Lower lobe of right lung (tissue), 2 donors: ENCODE data around the gene PTGER2. TPM values are rescaled to one million over a fixed set of nuclear protein-coding genes. Genes with fewer than 3 reads are reported as not detected.
A peak's percentile ranks its signal among the peaks of the same experiment; 100 is the strongest.

Experiments used
- ATAC-seq, 2 donors: fragments of 200-7000 bp; cut with Tn5 transposase; one replicate each; pipeline ENCODE4 v1.9.1; 2020 to 2022; ENCODE audit warnings: mild to moderate bottlenecking in 2 of 2, moderate library complexity in 2 of 2
- DNase-seq: peaks from one replicate; pipeline ENCODE4 v3.0.0-alpha.2; 2020
- H3K27ac ChIP-seq: fragments of 200-600 bp; one replicate; pipeline ENCODE4 v1.8.0; 2022
- H3K27me3 ChIP-seq: fragments of 200-600 bp; one replicate; pipeline ENCODE4 v1.8.0; 2022; ENCODE audit warnings: low read depth
- H3K36me3 ChIP-seq: fragments of 200-600 bp; one replicate; pipeline ENCODE4 v1.8.0; 2022; ENCODE audit warnings: mild to moderate bottlenecking
- H3K4me1 ChIP-seq: fragments of 200-600 bp; one replicate; pipeline ENCODE4 v1.8.0; 2022
- H3K4me3 ChIP-seq: fragments of 200-600 bp; one replicate; pipeline ENCODE4 v1.8.0; 2022; ENCODE audit warnings: mild to moderate bottlenecking
- H3K9me3 ChIP-seq: fragments of 200-600 bp; one replicate; pipeline ENCODE4 v1.8.0; 2022
- CTCF ChIP-seq: fragments of 200-600 bp; IDR thresholded peaks from one replicate; pipeline ENCODE4 v1.8.0; 2022; ENCODE audit warnings: antibody characterized with exemption, mild to moderate bottlenecking
- intact Hi-C: fragments of 100-400 bp; cut with DNase I; formaldehyde crosslinking; loops from one replicate; pipeline ENCODE4 v1.11.0; 2022
- total RNA-seq: library from RNA; stranded (reverse); fragmentation: NEBNext Ultra II Directional; extraction: Animal tissue kit (Norgen Biotek cat#: 25700); gene quantifications from one replicate; pipeline ENCODE4 v1.2.1, GENCODE V29; 2021
- donor health status: DM: no; HTN: yes; CAD: no; lungs with severe emphysema.

PTGER2 gene
- total RNA-seq, 1 donor from 2014 or later, result 6.2 TPM

DNA sequence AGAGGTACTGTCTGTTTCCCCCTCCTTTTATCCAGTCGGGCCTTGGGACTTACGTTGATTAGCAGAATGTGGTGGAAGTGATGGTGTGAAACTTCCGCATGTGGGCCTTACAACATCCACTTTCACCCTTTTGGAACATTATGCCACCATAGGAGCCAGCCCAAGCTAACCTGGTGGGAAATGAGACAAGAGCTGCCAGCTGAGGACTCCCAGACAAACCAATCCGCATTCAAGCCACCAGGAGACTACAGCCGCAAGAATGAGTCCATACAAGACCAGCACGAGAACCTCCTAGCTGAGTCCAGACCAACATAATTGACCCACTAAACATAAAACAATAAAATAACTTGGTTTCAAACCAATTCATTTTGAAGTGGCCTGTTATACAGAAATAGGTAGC, 9.1 kb upstream of the PTGER2 start:
- intact Hi-C loops, result no loop called here
- no peak for ATAC-seq

GRCh38 chr14:52307376-52307775, 6.7 kb upstream of the PTGER2 start:
- Histone ChIP-seq H3K27me3 (no peaks in the 10 kb centered on the region), H3K9me3 (no peaks in the 10 kb centered on the region), H3K27ac (no peak overlapping the region), H3K4me3 (no peak overlapping the region), H3K36me3 (no peaks in the 10 kb centered on the region), H3K4me1 (peaks cover 12% of the 10 kb centered on the region)
- ATAC-seq (no peak), DNase-seq (no peak)
- intact Hi-C loops, result no loop called here
- no peak for TF ChIP-seq CTCF

More for the DNA sequence above, 9.1 kb upstream of the PTGER2 start:
- no peaks in the 10 kb centered on the region for H3K9me3 ChIP-seq
- no peak overlapping the region for H3K4me3 ChIP-seq
- no peaks in the 10 kb centered on the region for H3K4me1 ChIP-seq
- TF ChIP-seq CTCF, result no peak
- H3K36me3 ChIP-seq, result no peaks in the 10 kb centered on the region
- no peak overlapping the region for H3K27ac ChIP-seq
- H3K27me3 ChIP-seq, result no peaks in the 10 kb centered on the region
- DNase-seq, result no peak

DNA sequence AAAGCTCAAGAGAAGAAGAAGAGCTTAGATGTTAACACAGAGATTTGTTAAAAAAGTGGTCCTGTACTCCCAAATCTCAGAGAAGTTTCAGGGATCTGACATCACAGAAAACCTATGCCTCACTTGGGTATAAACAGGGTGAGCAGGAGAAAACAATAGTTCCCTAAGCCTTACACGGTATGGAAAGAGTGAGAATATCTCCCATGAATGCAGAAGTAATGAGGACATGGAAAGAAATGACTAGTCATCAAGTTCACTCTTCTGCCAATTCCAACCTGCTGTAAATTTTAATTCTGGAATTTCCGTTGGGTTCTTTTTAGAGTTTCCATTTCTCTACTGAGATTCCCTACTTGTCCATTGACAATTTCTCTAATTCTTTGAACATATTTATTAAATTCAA, 6.2 kb upstream of the PTGER2 start:
- DNase-seq, result no peak
- Histone ChIP-seq H3K27ac (no peak overlapping the region), H3K4me3 (no peak overlapping the region), H3K36me3 (no peaks in the 10 kb centered on the region), H3K4me1 (peaks cover 17% of the 10 kb centered on the region), H3K9me3 (no peaks in the 10 kb centered on the region), H3K27me3 (no peaks in the 10 kb centered on the region)
- no peak for TF ChIP-seq CTCF
- no peak for ATAC-seq
- intact Hi-C loops, result no loop called here

DNA sequence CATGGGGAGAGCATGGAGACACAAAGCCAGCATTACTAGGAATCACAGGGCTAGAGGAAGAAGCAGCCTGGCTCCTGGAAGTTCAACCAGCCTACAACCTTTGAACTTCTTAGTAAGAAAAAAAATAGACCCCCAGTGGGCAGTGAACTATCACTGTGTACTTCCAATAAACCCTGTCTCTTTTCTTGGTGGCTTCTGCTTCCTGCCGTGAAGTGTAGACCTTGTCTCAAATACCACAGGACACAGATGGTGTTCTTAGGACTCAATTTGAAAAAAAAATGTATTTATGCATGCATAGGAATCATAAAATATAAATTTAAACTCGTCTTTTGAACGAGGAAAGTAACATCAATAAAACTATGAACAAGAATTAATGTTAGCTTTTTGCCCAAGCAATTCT, 3.6 kb upstream of the PTGER2 start:
- Histone ChIP-seq H3K4me1 (peaks cover 35% of the 10 kb centered on the region), H3K36me3 (no peaks in the 10 kb centered on the region), H3K27me3 (peaks cover 4% of the 10 kb centered on the region), H3K27ac (no peak overlapping the region), H3K4me3 (no peak overlapping the region), H3K9me3 (no peaks in the 10 kb centered on the region)
- DNase-seq (no peak), ATAC-seq (no peak)
- intact Hi-C loops, result no loop called here
- TF ChIP-seq CTCF, result no peak

GRCh38 chr14:52312931-52313355, 1.2 kb upstream of the PTGER2 start:
- ATAC-seq (no peak), DNase-seq (no peak)
- H3K36me3 ChIP-seq, result no peaks in the 10 kb centered on the region
- peak overlapping the region; percentile 68 for H3K4me3 ChIP-seq
- H3K9me3 ChIP-seq, result no peaks in the 10 kb centered on the region
- H3K27ac ChIP-seq, result peak overlapping the region; percentile 84
- TF ChIP-seq CTCF, result no peak
- peaks cover 4% of the 10 kb centered on the region for H3K27me3 ChIP-seq
- peaks cover 35% of the 10 kb centered on the region for H3K4me1 ChIP-seq
- intact Hi-C loops, result no loop called here

GRCh38 chr14:52313462-52313861, 650 bp upstream of the PTGER2 start:
- Histone ChIP-seq H3K27me3 (peaks cover 4% of the 10 kb centered on the region), H3K4me1 (peaks cover 35% of the 10 kb centered on the region), H3K36me3 (no peaks in the 10 kb centered on the region), H3K9me3 (no peaks in the 10 kb centered on the region), H3K4me3 (peak overlapping the region; percentile 68), H3K27ac (peak overlapping the region; percentile 84)
- no peak for TF ChIP-seq CTCF
- ATAC-seq, result no peak
- intact Hi-C loops, result no loop called here
- no peak for DNase-seq
